ENCODE data around the gene RDH8.

The RDH8 gene

DNA sequence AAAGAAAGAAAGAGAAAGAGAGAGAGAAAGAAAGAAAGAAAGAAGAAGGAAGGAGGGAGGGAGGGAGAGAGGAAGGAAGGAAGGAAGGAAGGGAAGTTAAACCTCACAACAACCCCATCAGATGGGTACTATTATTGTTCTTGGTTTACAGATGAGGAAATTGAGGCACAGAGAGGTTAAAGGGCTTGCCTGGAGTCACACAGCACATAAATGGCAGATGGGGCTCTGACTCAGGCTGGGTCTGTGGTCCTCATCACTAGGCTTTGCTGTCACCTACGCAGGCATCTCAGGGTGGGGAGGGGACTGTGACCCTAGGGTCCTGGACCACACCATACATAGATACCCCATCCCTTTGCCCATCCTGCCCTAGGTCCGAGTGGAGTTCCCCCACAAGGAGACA, 36.3 kb downstream of the RDH8 start:
- H3K4me3 ChIP-seq (replicated peaks; ENCODE audit: low read depth, low read length), result no peak overlapping the region
- TF ChIP-seq, protein P1, sequence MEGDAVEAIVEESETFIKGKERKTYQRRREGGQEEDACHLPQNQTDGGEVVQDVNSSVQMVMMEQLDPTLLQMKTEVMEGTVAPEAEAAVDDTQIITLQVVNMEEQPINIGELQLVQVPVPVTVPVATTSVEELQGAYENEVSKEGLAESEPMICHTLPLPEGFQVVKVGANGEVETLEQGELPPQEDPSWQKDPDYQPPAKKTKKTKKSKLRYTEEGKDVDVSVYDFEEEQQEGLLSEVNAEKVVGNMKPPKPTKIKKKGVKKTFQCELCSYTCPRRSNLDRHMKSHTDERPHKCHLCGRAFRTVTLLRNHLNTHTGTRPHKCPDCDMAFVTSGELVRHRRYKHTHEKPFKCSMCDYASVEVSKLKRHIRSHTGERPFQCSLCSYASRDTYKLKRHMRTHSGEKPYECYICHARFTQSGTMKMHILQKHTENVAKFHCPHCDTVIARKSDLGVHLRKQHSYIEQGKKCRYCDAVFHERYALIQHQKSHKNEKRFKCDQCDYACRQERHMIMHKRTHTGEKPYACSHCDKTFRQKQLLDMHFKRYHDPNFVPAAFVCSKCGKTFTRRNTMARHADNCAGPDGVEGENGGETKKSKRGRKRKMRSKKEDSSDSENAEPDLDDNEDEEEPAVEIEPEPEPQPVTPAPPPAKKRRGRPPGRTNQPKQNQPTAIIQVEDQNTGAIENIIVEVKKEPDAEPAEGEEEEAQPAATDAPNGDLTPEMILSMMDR (IDR thresholded peaks at IDR 0.05; ENCODE audit: low read depth, low read length, missing control alignments), result no peak

DNA sequence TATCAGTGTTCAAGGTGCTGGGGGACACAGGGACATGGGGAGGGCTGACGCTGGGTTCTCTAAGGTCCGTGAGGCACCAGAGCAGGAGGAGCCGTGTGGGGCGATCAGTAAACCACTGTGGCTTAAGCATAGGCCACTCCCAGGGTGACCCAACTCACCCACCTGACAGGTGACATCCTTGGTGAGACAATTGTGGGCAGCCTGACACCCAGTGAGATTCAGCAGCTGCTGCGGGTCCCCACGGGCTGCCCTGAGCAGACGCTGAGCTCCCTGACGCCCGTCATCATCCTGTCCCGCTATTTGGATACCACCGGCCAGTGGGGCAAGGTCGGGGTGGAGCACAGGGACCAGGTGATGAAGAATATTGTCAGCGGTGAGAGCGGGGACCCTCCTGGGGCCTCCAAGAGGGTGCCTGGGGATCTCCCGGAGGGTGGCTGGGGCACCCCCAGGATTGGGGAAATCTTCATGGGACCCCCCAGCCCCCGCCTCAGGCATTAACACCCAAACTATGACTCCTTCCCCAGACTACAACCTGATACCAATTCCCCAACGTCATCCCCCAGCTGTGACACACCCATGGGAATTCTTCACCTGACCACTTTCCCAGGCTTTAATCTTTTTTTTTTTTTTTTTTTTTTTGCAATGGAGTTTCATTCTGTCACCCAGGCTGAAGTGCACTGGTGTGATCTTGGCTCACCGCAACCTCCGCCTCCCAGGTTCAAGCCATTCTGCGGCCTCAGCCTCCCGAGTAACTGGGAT, 39.5 kb downstream of the RDH8 start:
- TF ChIP-seq, protein P1 (IDR thresholded peaks at IDR 0.05; ENCODE audit: low read depth, low read length, missing control alignments), result no peak
- no peak for DNase-seq (ENCODE audit: extremely low read depth, low read depth)
- H3K4me3 ChIP-seq (replicated peaks; ENCODE audit: low read depth, low read length), result no peak overlapping the region

More for the DNA sequence above, 36.3 kb downstream of the RDH8 start:
- DNase-seq (ENCODE audit: extremely low read depth, low read depth), result no peak

DNA sequence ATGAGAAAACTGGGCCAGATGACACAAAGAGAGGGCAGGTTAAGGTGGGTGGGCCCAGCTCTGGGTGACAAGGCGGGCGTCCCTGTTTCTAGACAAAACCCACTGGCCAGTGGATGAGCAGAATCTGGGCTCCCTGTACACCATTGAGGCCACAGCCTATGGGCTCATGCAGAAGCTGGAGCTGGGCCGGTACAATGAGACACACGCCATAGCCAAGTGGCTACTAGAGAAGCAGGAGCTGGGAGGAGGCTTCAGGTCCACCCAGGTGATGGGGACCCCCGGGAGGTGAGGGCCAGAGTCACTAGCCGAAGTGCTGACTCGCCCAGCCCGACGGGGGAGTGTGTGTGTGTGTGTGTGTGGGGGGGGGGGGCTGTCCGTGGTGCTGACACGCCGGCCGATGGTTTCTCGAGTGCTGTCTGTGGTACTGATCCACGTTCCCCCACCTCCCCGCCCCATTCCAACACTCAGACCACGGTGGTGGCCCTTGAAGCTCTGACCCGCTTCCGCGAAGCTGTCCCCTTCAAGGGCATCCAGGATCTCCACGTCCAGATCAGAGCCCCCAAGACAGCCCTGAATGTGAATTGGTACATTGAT, 48.5 kb downstream of the RDH8 start:
- TF ChIP-seq, protein P1 (IDR thresholded peaks at IDR 0.05; ENCODE audit: low read depth, low read length, missing control alignments), result no peak
- no peak for DNase-seq (ENCODE audit: extremely low read depth, low read depth)
- no peak overlapping the region for H3K4me3 ChIP-seq (replicated peaks; ENCODE audit: low read depth, low read length)

DNA sequence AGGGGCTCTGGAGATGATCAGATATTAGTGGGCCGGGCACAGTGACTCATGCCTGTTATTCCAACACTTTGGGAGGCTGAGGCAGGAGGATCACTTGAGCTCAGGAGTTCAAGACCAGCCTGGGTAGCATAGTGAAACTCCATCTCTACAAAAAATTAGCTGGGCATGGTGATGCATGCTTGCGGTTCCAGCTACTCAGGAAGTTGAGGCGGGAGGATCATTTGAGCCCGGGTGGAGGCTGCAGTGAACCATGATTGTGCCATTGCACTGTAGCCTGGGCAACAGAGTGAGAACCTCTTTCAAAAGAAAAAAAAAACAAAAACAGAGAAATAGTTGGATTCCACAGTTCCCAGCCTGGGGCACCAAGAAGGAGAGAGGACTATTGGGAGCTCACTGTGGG, 54.9 kb downstream of the RDH8 start:
- TF ChIP-seq, protein P1 (IDR thresholded peaks at IDR 0.05; ENCODE audit: low read depth, low read length, missing control alignments), result no peak
- no peak for DNase-seq (ENCODE audit: extremely low read depth, low read depth)
- H3K4me3 ChIP-seq (replicated peaks; ENCODE audit: low read depth, low read length), result no peak overlapping the region

DNA sequence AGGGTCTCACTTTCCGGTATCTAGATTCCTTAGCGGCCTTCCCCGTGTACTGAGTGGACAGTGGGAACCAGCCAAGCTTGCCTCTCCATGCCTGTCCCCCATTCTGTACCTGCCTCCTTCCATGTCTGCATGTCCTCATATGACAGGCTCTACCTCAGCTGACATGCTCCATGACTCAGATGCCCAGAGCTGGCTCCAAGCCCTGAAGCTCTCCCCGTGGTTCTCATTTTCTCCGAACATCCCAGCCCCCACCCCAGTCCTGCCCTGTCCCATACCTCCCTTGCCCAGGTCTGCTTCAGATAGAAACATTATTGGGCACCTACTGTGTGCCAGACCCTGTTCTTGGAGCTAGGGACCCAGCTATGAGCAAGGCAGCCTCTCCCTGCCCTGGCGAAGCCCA, 55.8 kb downstream of the RDH8 start:
- TF ChIP-seq, protein P1 (IDR thresholded peaks at IDR 0.05; ENCODE audit: low read depth, low read length, missing control alignments), result no peak
- no peak for DNase-seq (ENCODE audit: extremely low read depth, low read depth)
- no peak overlapping the region for H3K4me3 ChIP-seq (replicated peaks; ENCODE audit: low read depth, low read length)

DNA sequence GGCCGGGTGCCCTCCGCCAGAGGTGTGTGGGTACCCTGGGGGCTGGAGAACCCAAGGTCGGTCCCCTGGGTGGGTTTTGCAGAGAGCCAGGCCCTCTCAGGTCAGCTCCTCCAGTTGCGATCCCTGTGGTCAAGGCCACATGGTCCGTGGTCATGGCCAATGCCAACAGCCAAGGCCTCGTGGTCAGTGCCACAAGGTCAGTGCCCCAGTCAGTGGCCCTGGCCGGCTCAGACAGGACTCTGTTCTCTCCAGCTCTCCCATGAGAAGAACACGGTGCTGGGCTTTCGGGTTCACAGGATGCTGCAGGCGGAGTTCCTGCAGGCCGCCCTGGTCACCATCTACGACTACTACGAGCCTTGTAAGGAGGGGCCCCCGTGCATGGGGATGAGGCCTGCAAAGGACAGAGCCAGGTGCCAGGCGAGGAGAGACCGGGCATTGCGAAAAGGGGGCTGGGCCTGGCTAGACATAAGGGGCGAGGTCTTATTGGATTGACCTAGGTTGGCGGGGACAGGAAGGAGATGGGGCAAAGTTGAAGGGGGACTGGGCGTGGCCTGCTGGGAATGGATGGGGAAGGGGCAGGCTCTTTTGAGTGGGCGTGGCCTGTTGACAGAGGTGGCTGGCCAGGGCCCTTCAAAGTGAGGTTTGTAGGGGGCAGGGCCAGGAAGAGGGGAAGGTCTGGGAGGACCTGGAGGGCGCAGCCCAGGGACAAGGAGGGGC, 57.6 kb downstream of the RDH8 start:
- TF ChIP-seq, protein P1 (IDR thresholded peaks at IDR 0.05; ENCODE audit: low read depth, low read length, missing control alignments), result no peak
- DNase-seq (ENCODE audit: extremely low read depth, low read depth), result no peak
- H3K4me3 ChIP-seq (replicated peaks; ENCODE audit: low read depth, low read length), result no peak overlapping the region

Data from HFF-Myc (cell line).